T-helper 2 cell treated with Interferon-gamma antibody and Interleukin-4, amounts not matched to agents 100 ng/mL and 5 ng/mL, for 36 hours (primary cell): ENCODE measurements around the gene CCNYL1. TPM values are rescaled to one million over a fixed set of nuclear protein-coding genes. Genes with fewer than 3 reads are reported as not detected.

Experiments
- intact Hi-C: fragments of 100-400 bp; cut with micrococcal nuclease; formaldehyde crosslinking; loops from one replicate; pipeline ENCODE4 v1.15.1; 2023
- total RNA-seq: library from RNA; stranded (reverse); gene quantifications from 2 replicates; pipeline ENCODE4 v1.2.3, GENCODE V29; 2022

CCNYL1 gene
- 7.1 and 7.4 TPM in 2 replicates for total RNA-seq

GRCh38 chr2:207710814-207711740 lies at the start of gene CCNYL1:
CCNYL1 (plus strand) TSS chr2:207711640; CDS start chr2:207711897, 257 bp downstream.
- intact Hi-C loops: loop anchor here (1.0 to 10.0 kb wide), 10 partner anchors 58 to 1554 kb away; partner anchors contain the start of genes CREB1, EEF1B2, FASTKD2 and FZD5

GRCh38 chr2:207662203-207662602 lies 49.2 kb upstream of the CCNYL1 start:
- intact Hi-C loops: no loop called here

- intact Hi-C loops: no loop called here
Measured at GRCh38 chr2:207663870-207664545, 47.4 kb upstream of the CCNYL1 start.

- intact Hi-C loops: no loop called here
Measured at GRCh38 chr2:207670887-207671286, 40.6 kb upstream of the CCNYL1 start.

- intact Hi-C loops: no loop called here
Measured at GRCh38 chr2:207673431-207673830, 38.0 kb upstream of the CCNYL1 start.

- intact Hi-C loops: no loop called here
Measured at GRCh38 chr2:207674266-207674774, 37.1 kb upstream of the CCNYL1 start.

- intact Hi-C loops: no loop called here
Measured at GRCh38 chr2:207674826-207675225, 36.6 kb upstream of the CCNYL1 start.

- intact Hi-C loops: no loop called here
Measured at GRCh38 chr2:207676827-207677354, 34.5 kb upstream of the CCNYL1 start.

GRCh38 chr2:207681431-207681830 lies 30.0 kb upstream of the CCNYL1 start:
- intact Hi-C loops: no loop called here

GRCh38 chr2:207682557-207682956 lies 28.9 kb upstream of the CCNYL1 start:
- intact Hi-C loops: no loop called here

- intact Hi-C loops: no loop called here
Measured at GRCh38 chr2:207683438-207683837, 28.0 kb upstream of the CCNYL1 start.

GRCh38 chr2:207683879-207684627 lies 27.4 kb upstream of the CCNYL1 start:
- intact Hi-C loops: no loop called here

- intact Hi-C loops: no loop called here
Measured at GRCh38 chr2:207686812-207687211, 24.6 kb upstream of the CCNYL1 start.

- intact Hi-C loops: no loop called here
Measured at GRCh38 chr2:207688597-207688996, 22.8 kb upstream of the CCNYL1 start.

- intact Hi-C loops: loop anchor here (5.0 kb wide), 1 partner anchor 341 kb away; no protein-coding TSS in a partner anchor
Measured at GRCh38 chr2:207690845-207691461, 20.5 kb upstream of the CCNYL1 start.

GRCh38 chr2:207692206-207693065 lies 19.0 kb upstream of the CCNYL1 start:
- intact Hi-C loops: loop anchor here (5.0 kb wide), 1 partner anchor 340 kb away; no protein-coding TSS in a partner anchor

GRCh38 chr2:207693641-207694249 lies 17.7 kb upstream of the CCNYL1 start:
- intact Hi-C loops: loop anchor here (5.0 kb wide), 1 partner anchor 339 kb away; no protein-coding TSS in a partner anchor

GRCh38 chr2:207694811-207695281 lies 16.6 kb upstream of the CCNYL1 start:
- intact Hi-C loops: loop anchor here (5.0 kb wide), 1 partner anchor 337 kb away; no protein-coding TSS in a partner anchor

GRCh38 chr2:207695293-207695692 lies 16.1 kb upstream of the CCNYL1 start:
- intact Hi-C loops: no loop called here
